Activated effector memory CD4-positive, alpha-beta T cell treated with anti-CD3 and anti-CD28 coated beads, Interleukin-2, amount 50 U/mL, for 16 hours (primary cell): Measurements from ENCODE around the gene MTURN.

Source experiments
- DNase-seq: peaks from one replicate; pipeline ENCODE4 v3.0.0-alpha.2; 2020

MTURN gene

DNA sequence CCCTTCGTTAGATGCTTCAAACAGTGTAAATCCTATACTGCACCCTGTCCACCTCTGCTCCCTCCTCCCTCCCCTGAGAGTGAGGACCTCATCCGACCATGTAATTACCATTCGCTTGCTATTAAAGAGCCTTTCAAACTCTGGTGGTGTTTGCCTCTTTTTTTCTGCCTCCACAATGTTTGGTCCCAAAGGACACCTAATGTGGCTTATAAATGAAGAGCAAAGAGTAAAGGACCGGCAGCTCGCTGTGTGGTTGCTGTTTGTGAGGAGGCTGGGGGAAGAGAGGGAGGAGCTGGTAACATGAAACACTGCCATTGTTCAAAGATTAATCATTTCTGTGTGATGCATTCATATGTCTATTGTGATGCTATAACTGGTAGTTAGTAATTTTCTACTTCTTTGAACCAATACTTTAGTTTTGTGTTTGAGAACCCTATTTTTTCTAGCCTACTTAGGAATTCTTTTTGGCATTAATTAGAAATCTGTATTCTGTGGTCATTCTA, 27.9 kb downstream of the MTURN start:
- DNase-seq = no peak

DNA sequence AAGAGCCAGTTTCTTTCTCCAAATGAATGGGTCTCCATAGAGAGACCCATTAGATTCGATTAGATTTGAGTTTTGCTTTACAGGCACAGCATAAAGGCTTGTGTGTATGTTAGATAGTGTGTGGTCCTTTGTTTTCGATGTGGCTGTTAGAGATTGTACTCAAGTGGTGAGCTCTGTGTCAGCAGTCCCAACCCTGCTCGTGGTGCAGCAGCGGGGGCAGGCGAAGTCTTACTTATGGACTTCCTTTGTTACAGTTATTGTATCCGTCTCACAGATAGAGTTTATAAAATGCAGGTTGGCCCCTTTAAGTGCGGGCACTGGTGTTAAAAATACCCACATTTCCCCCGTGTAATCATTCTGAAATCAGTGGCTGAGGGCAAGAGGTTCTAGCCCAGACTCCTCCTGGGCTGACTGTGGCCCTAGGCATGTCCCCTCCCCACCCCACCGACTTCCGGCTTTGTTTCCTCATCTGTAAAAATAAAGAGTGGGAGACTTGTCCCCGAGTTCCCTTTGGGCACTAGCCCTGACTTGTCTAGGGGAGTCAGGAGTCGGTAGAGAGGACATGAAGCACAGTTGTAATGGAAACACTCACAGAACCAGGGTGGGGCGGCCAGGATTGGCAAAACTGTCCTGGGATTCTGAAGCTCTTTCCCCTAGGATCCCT, 28.6 kb downstream of the MTURN start:
- DNase-seq = no peak

DNA sequence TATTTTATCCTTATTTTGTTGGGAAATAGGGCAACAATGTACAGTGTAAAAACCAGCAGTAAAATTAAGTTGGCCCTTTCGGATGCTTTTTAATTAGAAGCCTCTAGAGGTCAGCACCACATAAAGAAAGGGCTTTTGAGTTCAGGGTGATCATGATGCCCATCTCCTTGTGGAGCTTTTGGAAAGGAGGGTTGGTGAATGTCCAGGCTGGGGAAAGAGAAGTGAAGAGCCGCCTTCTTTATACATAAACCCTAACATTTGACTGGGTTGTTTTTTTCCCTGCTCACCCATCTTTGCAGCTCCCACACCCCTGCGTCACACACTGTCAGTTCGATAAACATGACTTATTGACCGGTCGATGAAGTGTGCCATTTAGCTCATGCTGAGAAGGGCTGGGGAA, 29.8 kb downstream of the MTURN start:
- DNase-seq = no peak

DNA sequence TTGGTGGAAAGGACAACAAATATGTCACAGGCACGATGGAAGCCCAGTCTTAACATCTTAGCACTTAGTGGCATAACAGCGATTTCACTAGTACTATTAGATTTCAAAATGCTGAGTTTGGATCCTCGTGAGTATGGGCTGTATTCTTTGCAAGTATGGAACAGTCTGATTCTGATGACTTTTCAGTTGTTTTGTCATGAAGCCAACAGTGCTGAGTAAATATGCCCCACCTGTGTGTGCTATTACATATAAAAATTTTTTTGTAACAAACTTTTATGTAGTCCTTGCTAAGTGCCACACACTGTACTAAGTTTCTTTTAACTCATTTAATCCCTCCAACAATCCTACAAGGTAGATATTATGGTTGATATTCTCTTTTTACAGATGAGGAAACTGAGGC, 30.8 kb downstream of the MTURN start:
- DNase-seq = no peak

DNA sequence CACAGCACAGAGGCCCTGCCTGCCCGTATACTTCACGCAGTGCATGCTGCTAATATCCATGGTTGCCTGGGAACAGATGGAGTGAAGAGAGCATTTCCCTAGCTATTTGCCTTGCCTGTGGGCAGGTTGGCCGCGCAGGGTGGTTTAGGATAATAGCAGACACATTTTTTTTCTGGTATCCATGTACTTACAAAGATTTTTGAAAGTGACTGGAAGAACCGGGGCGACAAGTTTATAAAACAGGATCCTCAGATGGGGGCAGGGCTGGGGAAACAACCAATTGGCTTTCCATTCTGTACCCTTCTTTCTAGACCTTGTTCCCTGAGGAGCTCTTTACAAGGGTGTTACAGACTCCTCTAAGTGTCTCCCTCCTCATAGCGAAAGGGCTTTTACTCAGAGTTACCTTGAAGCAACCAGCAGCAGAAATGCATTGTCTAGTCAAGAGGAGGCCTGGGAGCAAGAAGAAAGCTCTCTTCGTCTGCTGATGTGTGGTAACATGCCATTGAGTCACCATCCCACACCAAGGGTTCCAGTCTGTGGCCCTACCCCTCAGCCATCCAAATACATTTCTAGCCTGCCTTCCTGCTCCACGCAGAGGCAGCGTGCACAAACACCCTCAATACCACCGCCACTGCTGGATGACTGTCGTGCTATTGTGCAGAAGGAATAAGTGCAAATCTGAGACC, 31.5 kb downstream of the MTURN start:
- no peak for DNase-seq

DNA sequence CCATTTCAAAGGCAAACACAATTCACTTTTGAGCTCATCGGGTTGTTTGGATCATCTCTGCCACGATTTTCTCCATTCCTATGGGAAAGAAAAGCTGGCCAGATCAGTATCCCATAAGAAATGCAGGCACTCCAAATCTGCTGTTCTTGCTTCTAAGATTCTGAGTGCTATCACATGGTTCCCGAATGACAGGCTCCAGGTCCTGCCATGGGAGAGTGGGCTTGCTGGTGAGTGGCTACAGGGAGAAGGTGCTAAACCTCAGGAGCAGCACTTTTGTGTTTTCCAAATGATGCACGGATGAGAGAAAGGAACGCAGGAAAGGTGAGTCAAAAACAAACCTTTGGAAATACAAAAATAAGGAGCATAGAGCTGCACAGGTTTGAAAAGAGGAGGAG, 32.1 kb downstream of the MTURN start:
- no peak for DNase-seq

DNA sequence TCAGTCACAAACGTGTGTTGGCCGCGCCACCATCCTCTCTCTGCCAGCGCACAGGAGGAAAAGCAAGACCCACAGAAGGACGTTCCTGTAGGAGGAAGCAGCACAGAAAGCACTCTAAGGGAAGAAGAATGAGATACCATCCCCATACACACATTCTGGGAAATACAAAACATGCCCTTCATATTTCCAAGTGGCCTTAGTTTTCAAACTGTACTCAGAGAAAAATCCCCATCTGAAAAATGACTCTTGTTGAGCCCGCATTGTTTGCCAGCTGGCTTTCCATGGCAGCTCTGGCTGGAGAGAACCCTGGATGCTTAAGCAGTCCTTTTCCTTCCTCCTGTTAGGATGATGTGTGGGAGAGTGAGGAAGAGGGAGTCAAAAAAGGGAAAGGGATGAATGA, 33.1 kb downstream of the MTURN start:
- DNase-seq = no peak

DNA sequence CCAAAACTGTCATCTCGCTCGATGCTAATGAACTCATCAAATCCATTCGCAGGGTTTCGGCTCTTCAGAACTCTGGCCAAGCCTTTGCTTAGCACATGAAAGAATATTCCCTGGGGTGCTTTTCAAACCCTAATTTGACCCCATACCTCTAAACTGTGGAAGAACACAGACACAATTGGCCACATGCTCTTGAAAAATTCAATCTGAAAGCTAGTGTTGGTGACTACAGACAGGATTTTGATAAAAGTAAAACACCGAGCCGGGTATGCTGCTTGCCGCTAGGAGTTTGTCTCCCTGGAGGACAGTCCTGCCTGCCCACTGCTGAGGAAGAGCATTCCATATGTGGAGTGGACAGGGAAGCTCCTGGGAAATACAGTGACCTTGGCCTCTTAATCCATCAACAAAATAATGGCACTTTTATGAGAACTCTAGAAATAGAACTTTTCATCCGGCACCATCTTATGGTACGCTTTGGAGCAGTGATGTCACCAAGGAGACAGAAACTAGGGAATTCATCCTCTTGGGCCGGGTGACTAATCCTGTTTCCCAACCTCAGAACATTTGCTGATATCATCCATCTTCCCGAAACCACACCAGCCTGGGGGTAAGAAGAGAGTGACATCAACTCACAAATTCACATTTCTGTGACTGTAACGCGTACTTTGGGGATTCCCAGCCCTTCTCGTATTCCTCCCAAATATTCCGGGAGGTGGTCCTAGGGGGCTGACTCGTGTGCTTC, 34.2 kb downstream of the MTURN start:
- DNase-seq = no peak

DNA sequence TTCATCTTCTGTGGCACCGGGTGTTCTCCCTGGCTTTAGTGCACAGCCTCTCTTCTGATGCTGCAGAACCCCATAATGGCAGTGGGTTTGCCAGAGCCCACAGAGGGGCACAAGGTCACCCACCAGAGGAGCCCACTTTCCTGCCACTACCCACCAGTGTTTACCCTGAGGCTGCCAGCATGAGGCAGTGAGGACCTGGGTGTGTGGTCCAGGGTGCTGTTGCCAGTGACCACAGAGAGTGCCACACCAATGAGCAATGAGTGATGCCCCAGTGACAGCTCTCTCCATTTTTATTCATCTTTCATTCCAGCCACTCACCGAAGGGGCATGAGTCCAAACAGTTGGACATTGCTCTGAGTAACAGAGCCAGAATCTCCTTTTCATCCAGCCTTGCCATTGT, 34.8 kb downstream of the MTURN start:
- DNase-seq = no peak

DNA sequence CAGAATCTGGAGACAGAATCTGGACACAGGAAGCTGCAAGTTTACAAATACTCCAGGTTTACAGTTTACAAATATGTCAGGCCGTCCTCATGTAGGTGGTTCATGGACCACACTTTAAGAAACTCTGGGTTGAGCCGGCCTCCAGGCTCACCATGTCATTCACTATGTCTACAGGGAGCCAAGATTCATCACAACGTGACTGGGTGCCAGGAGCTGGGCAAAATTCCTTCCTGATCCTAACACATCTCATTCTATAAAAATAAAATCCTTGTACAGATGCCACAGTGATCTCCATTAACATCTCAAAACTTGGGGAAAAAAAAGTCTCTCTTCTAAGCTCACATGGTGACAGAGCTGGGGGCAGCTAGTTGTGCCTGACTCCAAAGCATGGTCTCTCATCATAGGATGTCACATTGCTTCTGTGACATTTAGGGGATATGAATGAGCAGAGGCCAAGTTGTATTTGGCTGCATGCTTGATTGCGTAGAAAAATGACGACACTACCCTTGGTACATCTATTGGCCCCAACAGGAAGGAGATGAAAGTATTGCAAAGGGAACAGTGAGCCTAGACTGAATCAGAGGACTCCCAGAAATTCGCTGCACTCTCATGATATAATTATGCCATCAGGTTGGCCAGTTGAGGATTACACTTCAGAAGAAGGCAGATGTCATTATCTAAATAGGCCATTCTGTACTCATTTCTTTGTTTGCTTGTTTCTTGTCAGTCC, 35.9 kb downstream of the MTURN start:
- DNase-seq = no peak

DNA sequence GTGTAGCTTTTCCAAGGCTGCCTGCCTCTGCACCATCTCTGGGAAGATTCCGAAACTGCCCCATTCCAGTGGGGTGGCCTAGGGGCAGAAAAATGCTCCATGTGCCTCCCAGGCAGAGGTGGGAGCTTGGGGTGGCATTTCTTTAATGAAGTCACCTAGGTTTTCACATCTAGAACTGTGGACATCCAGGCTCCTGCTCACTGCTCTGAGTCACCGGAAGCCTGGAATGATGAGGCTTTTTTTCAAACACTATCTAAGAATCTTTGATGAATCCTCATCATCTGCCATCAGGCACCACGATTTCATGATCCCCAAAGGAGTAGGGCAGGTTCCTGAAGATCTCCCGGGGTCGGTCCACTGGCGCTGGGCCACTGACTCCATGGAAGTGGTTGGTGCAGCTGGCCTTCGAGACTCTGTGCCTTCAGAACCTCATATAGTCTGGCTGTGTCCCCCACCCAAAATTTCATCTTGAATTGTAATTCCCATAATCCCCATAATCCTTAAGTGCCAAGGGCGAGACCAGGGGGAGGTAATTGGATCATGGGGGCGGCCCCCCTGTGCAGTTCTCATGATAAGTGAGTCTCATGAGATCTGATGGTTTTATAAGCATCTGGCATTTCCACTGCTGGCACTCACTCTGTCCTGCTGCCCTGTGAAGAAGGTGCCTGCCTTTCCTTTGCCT, 37.1 kb downstream of the MTURN start:
- no peak for DNase-seq

DNA sequence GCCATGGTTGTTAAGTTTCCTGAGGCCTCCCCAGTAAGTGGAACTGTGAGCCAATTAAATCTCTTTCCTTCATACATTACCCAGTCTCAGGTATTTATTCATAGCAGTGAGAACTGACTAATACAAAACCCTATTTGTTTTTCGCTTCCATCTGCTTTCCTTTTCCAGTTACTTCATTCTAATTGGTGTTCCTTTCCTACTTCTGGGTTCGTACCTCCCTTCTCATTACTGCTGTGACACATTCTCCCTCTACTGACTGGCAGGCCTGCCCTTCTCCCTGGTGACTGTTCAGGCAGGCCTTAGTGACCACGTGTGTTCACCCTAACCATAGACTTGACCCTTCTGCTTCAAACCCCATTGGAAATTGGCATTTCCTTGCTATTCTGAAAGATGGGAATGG, 37.7 kb downstream of the MTURN start:
- no peak for DNase-seq

DNA sequence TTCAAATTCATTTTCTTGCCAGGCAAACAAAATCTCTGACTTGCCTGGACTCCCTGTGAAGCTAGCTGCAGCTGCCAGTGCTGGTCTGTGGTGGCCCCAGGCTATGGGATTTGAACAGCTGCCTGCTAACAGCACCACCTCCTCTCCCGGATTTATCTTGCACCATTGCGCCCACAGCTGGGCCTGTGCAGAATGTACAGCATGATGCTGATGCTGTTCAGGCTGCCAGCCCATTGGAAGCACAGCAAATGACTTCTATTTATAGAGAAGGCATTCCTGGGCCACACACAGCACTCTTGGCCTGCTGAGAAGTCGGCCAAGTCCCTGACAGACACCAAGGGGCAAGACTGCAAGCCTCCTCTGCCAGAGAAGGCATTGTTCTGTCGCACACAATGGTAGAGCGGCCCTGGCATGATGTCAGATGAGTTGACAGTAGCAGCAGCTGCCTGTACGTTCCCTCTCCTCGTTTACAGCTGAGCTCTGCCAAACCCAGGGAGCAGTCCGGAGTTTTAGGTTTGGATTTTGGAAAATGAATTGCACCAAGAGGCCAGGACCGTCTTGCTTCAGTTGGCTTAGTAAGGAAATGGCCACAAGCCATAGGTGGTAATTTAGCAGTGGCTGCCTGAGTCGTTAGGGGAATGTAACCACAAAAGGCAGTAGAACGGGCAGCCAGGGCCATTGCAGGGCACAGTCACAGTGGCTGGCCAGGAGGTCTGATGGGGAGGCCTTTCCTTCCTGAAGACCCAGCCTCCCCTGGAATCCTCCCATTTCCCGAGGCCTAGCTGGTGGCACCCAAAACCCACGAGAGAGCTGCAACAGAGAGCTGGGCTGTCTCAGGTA, 38.5 kb downstream of the MTURN start:
- DNase-seq = no peak

DNA sequence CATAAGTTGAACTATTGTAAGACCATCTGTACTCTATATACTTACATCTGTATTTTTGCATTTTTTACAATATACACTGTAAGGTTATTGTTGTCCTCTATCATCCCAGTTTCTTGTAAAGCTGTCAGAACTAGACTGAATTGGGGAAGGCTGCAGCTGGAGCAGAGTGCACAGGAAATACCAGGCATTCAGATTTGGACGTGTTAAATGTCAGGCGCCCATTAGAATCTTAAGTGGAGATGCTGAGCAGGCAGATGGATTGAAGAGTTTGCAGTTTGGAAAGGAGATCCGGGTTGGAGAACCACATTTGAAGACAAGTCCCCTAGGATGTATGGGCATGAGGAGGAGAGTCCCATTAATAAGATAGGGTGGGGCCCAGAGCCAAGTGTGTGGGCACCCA, 40.4 kb downstream of the MTURN start:
- DNase-seq = no peak

DNA sequence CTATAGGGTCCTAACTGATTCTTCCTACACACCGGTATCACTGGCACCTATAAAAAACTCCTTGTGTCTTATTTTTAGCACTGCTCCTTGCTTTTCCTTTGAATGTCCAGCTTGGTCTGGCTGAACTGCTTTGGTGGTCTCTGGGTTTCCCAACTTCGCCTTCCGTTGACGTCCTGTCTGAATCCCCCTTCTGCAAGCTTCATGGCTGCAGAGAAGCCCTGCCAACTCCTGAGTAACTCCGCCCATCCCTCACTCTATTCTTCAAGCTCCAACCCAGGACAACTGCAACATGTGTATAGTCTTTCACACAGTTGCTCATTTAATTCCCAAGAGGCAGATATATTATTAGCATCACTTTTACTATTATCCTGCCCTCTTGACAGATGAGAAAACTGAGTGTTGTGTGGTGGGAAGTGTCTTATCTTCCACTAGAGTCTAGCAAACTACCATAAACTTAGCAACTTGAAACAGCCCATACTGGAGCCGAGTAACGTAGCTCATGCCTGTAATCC, 40.9 kb downstream of the MTURN start:
- no peak for DNase-seq

DNA sequence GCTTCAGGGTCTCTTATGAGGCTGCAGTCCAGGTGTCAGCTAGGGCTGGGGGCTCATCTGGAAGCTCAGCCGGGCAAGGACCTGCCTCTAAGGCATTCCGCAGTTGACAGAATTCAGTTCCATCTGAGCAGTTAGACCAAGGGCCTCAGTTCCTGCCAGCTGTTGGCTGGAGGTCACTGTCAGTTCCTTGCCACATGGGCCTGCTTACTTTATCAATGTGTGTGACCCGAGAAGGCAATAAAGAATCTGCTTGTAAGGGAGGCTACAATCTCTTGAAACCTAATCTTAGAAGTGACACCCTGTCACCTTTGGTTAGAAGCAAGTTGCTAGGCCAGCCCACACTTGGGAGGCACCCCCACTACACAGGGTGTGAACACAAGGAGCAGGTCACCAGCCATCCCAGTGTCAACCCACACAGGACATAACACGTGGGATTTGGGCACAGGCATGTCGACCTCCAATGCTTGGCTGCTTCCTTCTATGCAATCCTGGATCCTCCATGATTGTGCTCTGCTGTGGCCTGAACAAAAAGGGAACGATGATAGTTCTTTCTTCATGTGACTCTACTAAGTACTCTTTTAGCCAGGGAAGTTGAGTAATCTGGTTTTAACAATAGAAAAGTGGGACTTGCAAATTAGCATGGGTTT, 41.8 kb downstream of the MTURN start:
- DNase-seq = no peak

DNA sequence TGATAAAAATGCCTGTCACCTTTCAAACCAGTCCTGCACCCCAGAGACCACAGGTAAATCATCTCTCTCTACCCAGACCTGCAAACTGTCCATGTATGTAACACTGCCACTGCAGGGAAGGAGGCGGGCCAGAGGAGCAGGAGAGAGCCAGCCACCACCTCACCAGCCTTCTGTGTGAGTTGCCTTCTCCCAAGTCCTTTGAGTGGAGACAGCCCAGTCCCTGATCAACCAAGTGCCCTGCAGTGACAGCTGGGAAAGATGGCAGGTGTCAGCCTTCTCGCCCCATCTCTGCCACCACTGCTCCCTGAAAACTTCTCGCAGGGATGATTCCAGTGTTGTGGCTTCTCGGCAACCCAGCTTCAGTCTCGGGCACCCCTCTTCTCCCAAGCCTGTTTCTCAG, 42.4 kb downstream of the MTURN start:
- no peak for DNase-seq

DNA sequence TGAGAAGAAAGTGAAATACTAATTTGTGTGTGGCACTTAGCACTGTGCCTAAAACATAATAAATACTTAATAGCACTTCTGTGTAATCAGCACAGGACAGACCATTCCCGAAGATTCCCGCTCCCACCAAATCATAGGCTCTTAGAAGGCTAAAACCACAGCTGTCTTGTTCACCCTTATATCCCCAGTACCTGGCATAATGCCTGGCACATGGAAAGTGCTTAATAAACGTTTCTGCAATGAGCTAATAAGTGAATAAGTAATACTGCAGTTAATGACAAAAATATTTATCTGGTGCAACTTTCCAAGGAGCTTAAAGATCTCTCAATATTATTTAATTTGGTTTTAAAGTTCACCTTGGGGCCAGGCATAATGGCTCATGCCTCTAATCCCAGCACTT, 43.2 kb downstream of the MTURN start:
- DNase-seq = no peak

DNA sequence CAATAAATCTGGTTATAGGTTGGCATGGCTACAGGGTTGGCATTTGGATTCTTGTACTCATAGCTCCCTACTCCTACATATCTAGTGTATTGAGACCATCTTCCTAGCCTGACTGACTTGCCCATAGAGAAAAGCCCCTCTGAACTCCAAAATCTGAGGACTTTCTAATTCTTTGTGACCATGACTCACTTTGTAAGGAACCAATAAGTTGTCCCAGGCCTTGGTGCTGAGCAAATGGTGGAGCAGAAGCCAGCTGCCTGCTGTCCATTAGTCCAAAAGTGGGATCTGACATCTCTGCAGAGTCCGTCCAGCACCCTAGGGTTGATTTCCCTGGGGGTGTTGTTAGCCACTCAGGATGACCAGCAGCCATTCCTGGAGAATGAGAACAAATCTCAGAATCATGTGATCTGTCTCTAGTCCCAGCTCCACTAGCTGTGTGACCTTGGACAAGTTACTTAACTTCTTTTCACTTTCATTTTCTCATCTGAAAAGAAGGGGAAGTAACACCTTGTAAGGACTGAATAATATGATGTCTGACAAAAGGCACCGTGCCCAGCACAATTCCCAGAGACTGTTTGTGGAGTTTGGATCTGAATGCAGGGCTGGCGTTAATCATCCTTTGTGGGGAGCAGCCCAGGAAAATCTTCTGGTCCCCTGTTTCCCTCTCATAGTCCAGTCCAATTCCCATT, 44.1 kb downstream of the MTURN start:
- DNase-seq = no peak

DNA sequence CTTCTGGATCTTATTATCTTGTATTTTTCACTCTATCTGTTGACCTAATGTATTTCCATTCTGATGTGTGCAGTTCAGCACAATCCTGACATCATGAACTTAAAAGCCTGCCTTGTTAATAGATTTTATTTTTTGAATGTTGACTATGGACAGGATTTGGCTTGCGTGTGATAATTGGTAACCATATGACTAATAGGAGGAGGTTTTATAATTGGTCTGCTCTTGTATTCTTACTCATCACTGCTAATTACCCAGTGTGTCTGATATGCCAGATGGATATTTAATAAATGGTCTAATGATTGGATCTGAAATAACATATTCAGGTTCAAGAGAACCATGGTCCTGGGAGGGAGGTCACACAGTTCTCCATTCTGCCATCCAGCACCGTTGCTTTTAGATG, 45.9 kb downstream of the MTURN start:
- DNase-seq = no peak

DNA sequence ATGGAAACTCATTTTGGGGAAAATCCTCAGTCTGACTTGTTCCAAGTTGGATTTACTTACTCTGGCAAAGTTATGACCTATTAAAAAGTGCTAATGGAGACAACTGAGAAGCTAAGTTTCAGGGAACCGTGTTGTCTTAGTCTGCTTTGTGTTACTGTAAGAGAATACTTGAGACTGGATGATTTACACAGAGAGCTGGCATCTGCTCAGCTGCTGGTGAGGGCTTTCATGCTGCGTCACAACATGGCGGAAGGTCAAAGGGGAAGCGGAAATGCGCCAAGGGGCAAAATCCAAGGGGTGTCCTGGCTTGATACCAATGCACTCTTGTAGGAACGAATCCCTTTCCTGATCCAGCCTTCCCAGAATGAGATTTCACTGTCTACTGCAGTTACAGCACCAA, 46.4 kb downstream of the MTURN start:
- no peak for DNase-seq
